PC-9 (cell line): Measurements from ENCODE around the gene PRR19. TPM values are rescaled to one million over a fixed set of nuclear protein-coding genes. Genes with fewer than 3 reads are reported as not detected.

Experiments
- BruUV-seq: library from RNA; stranded (reverse); fragments of 400-500 nt; replicated peaks from 2 replicates; lab custom pipeline; 2021; lab: Mats Ljungman, UMichigan
- CTCF ChIA-PET: fragments of 300-600 bp; sonication (Branson Sonifier 250); formaldehyde crosslinking; loops from one replicate; lab custom pipeline; 2022; ENCODE audit warnings: antibody characterized with exemption; lab: Charles Lee
- POLR2A ChIA-PET: fragments of 300-600 bp; sonication (Branson Sonifier 250); formaldehyde crosslinking; loops from one replicate; lab custom pipeline; 2022; ENCODE audit warnings: antibody characterized with exemption; ENCODE audit not compliant: unreplicated experiment; lab: Charles Lee
- DNase-seq, 2 experiments: peaks; one replicate each; pipeline versions ENCODE4 v3.0.0 to v3.0.0-alpha.2; 2015 to 2022; ENCODE audit warnings: mixed read lengths in 1 of 2
- H2AFZ ChIP-seq: fragments of 200-600 bp; sonication (generic); 2 replicates; pipeline ENCODE4 v1.8.1; 2017; ENCODE audit warnings: antibody characterized with exemption
- H3F3A ChIP-seq: fragments of 200-600 bp; sonication (generic); 2 replicates; pipeline ENCODE4 v1.8.1; 2017; ENCODE audit warnings: antibody characterized with exemption, mild to moderate bottlenecking, low read depth; ENCODE audit not compliant: insufficient read depth
- H3K27ac ChIP-seq: fragments of 200-600 bp; sonication (generic); 2 replicates; pipeline ENCODE4 v1.6.1; 2016; ENCODE audit warnings: mixed run types
- H3K27me3 ChIP-seq: fragments of 200-600 bp; sonication (generic); 2 replicates; pipeline ENCODE4 v1.6.1; 2016; ENCODE audit warnings: low read depth, mixed run types; ENCODE audit not compliant: insufficient read depth
- H3K36me3 ChIP-seq: fragments of 200-600 bp; sonication (generic); 2 replicates; pipeline ENCODE4 v1.6.1; 2016; ENCODE audit warnings: low read depth, mixed run types
- H3K4me1 ChIP-seq: fragments of 200-600 bp; sonication (generic); replicated peaks from 2 replicates; pipeline ENCODE4 v1.6.1; 2016; ENCODE audit warnings: mixed run types; ENCODE audit not compliant: insufficient read depth
- H3K4me2 ChIP-seq: fragments of 200-600 bp; sonication (generic); 2 replicates; pipeline ENCODE4 v1.6.1; 2017; ENCODE audit warnings: mixed run types
- H3K4me3 ChIP-seq: fragments of 200-600 bp; sonication (generic); 2 replicates; pipeline ENCODE4 v1.6.1; 2016; ENCODE audit warnings: mixed run types
- H3K79me2 ChIP-seq: fragments of 200-600 bp; sonication (generic); 2 replicates; pipeline ENCODE4 v1.6.1; 2017; ENCODE audit warnings: low read depth, mixed run types
- H3K9me2 ChIP-seq: fragments of 200-600 bp; sonication (generic); 2 replicates; pipeline ENCODE4 v1.8.1; 2017; ENCODE audit warnings: mild to moderate bottlenecking; ENCODE audit not compliant: insufficient read depth
- H3K9me3 ChIP-seq: fragments of 200-600 bp; sonication (generic); 2 replicates; pipeline ENCODE4 v1.8.1; 2016; ENCODE audit warnings: low read depth; ENCODE audit not compliant: insufficient read depth
- H4K20me1 ChIP-seq: fragments of 200-600 bp; sonication (generic); 2 replicates; pipeline ENCODE4 v1.8.1; 2017; ENCODE audit not compliant: insufficient read depth
- EZH2 ChIP-seq: fragments of 200-600 bp; sonication (generic); IDR thresholded peaks from 2 replicates; pipeline ENCODE4 v1.8.0; 2017; ENCODE audit warnings: antibody characterized with exemption, low read depth
- intact Hi-C: fragments of 100-400 bp; cut with micrococcal nuclease; formaldehyde crosslinking; loops from one replicate; pipeline ENCODE4 v1.10.0; 2022; ENCODE audit not compliant: unreplicated experiment
- total RNA-seq: library from RNA; stranded (reverse); gene quantifications from 2 replicates; pipeline ENCODE4 v1.2.3, GENCODE V29; 2021
- TF ChIP-seq, protein P1 (sequence below): fragments of 200-600 bp; sonication (generic); conservative IDR thresholded peaks from 2 replicates; pipeline ENCODE4 v1.6.1; 2017; ENCODE audit warnings: mixed run types, antibody characterized with exemption, mild to moderate bottlenecking, moderate library complexity

Gene PRR19
- total RNA-seq, 1 experiment from 2014 or later = 0.85 TPM

- POLR2A ChIA-PET = interaction anchor here (0.6 kb wide), 1 partner anchor 110 kb away, joined by 6 read pairs; no protein-coding TSS in a partner anchor
- peaks cover 15% of the 10 kb centered on the region; the same call in 1 of the 2 replicates for H4K20me1 ChIP-seq
- H3K9me3 ChIP-seq = no peaks in the 10 kb centered on the region
- no peaks in the 10 kb centered on the region for H3K36me3 ChIP-seq
- H3K4me1 ChIP-seq = peaks cover 21% of the 10 kb centered on the region
- no peaks in the 10 kb centered on the region for H3K27me3 ChIP-seq
- no peak overlapping the region for H3K27ac ChIP-seq
- no peak overlapping the region for H3K4me3 ChIP-seq
- BruUV-seq = no TSS peak
- H3K4me2 ChIP-seq = no peak overlapping the region
- CTCF ChIA-PET = no interaction called here
- H3K9me2 ChIP-seq = no peaks in the 10 kb centered on the region
- intact Hi-C loops = no loop called here
- no peak overlapping the region for H2AFZ ChIP-seq
- H3K79me2 ChIP-seq = peaks cover 14% of the 10 kb centered on the region; the same call in 1 of the 2 replicates
- TF ChIP-seq EZH2 = no peak
- TF ChIP-seq, protein P1, sequence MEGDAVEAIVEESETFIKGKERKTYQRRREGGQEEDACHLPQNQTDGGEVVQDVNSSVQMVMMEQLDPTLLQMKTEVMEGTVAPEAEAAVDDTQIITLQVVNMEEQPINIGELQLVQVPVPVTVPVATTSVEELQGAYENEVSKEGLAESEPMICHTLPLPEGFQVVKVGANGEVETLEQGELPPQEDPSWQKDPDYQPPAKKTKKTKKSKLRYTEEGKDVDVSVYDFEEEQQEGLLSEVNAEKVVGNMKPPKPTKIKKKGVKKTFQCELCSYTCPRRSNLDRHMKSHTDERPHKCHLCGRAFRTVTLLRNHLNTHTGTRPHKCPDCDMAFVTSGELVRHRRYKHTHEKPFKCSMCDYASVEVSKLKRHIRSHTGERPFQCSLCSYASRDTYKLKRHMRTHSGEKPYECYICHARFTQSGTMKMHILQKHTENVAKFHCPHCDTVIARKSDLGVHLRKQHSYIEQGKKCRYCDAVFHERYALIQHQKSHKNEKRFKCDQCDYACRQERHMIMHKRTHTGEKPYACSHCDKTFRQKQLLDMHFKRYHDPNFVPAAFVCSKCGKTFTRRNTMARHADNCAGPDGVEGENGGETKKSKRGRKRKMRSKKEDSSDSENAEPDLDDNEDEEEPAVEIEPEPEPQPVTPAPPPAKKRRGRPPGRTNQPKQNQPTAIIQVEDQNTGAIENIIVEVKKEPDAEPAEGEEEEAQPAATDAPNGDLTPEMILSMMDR = no peak
- peaks cover 17% of the 10 kb centered on the region; the same call in 1 of the 2 replicates for H3F3A ChIP-seq
- DNase-seq = no peak
These were observed 14.7 kb upstream of the PRR19 start for GRCh38 chr19:42287017-42287826.

DNA sequence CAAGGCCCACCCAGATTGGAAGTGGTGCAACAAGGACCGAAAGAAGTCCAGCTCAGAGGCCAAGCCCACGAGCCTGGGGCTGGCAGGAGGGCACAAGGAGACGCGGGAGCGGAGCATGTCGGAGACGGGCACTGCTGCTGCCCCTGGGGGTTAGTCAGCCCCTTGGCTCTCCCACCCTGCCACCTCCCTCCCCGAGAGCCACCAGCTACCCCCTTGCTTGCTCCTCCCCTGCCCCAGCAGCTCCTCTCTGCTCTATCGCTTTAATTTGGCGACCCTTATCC, 14.2 kb upstream of the PRR19 start:
- Histone ChIP-seq H2AFZ (no peak overlapping the region), H3K4me1 (peaks cover 15% of the 10 kb centered on the region), H3K79me2 (peaks cover 14% of the 10 kb centered on the region; the same call in 1 of the 2 replicates), H3K4me3 (no peak overlapping the region), H3K4me2 (no peak overlapping the region), H4K20me1 (peaks cover 15% of the 10 kb centered on the region; the same call in 1 of the 2 replicates), H3K27me3 (no peaks in the 10 kb centered on the region), H3F3A (peaks cover 14% of the 10 kb centered on the region; the same call in 1 of the 2 replicates), H3K9me2 (no peaks in the 10 kb centered on the region), H3K9me3 (no peaks in the 10 kb centered on the region), H3K36me3 (no peaks in the 10 kb centered on the region), H3K27ac (no peak overlapping the region)
- BruUV-seq = TSS peak; percentile 3
- TF ChIP-seq EZH2 = no peak
- TF ChIP-seq, protein P1 = no peak
- ChIA-PET POLR2A (interaction anchor here (0.6 kb wide), 1 partner anchor 109 kb away, joined by 6 read pairs; no protein-coding TSS in a partner anchor), CTCF (no interaction called here)
- intact Hi-C loops = no loop called here
- no peak for DNase-seq

DNA sequence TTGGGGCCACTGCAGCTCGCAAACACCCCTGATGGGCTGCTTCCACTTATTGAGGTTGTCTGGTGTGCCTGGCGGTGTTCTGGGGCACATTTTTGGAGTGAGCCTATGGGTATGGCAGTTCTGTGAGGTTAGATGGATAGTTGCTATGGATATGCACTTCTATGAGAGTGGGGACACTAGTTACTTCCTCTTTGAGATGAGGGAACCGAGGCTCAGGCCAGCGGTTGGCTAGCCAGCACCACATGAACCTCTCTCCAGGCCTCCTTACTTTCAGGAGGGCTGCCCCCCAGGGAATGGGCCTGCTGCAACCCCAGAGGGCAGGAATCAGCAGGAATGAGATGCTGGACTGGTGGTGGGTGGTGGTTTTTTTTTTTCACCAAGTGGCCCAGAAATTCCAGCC, 13.5 kb upstream of the PRR19 start:
- Histone ChIP-seq H3K4me2 (no peak overlapping the region), H3F3A (peaks cover 8% of the 10 kb centered on the region; the same call in 1 of the 2 replicates), H3K27ac (no peak overlapping the region), H3K9me2 (no peaks in the 10 kb centered on the region), H3K36me3 (no peaks in the 10 kb centered on the region), H3K9me3 (no peaks in the 10 kb centered on the region), H3K27me3 (no peaks in the 10 kb centered on the region), H3K4me1 (peaks cover 9% of the 10 kb centered on the region), H3K79me2 (peaks cover 14% of the 10 kb centered on the region; the same call in 1 of the 2 replicates), H3K4me3 (no peak overlapping the region), H2AFZ (no peak overlapping the region), H4K20me1 (peaks cover 12% of the 10 kb centered on the region; the same call in 1 of the 2 replicates)
- POLR2A ChIA-PET = no interaction called here
- BruUV-seq = no TSS peak
- CTCF ChIA-PET = interaction anchor here (0.5 kb wide), 1 partner anchor 44 kb away, joined by 4 read pairs; no protein-coding TSS in a partner anchor
- no peak for TF ChIP-seq EZH2
- TF ChIP-seq, protein P1 = no peak
- DNase-seq = no peak
- intact Hi-C loops = no loop called here
